ENCODE results near the gene ATP5F1E.
A peak's percentile ranks its signal among the peaks of the same experiment; 100 is the strongest.

ATP5F1E gene

GRCh38 chr20:59007665-59008511 is 24.2 kb downstream of the ATP5F1E start:
- no peak overlapping the region for H3K4me3 ChIP-seq (ENCODE audit: low read depth, low read length)
- peaks cover 0 to 8% of the 10 kb centered on the region in 2 experiments; a peak in 1 of 3 replicates for H3K36me3 ChIP-seq (ENCODE audit: control insufficient read depth in 2 of 2, insufficient read depth in 1 of 2, low read length in 2 of 2)
- no peak overlapping the region for H3K27ac ChIP-seq (ENCODE audit: extremely low read depth, low read depth, low read length)
- H3K9me3 ChIP-seq (ENCODE audit: control insufficient read depth, insufficient read depth, low read depth, low read length) = no peaks in the 10 kb centered on the region
- H3K4me1 ChIP-seq (ENCODE audit: control insufficient read depth, insufficient read depth, low read length) = peaks cover 5% of the 10 kb centered on the region; the same call in 1 of the 2 replicates
- ChIA-PET CTCF (no interaction called here), POLR2A (interaction anchor here (1.2 kb wide), 1 partner anchor 25 kb away, joined by 6 read pairs; the partner anchor contains the start of gene ATP5F1E)
- TF ChIP-seq ZNF335 (tag by site-specific recombination; conservative IDR thresholded peaks at IDR 0.05) (0 out of 2 replicates have a peak, but pooled peaks have one; percentile 18), ZNF280C (tag by site-specific recombination; IDR thresholded peaks at IDR 0.05) (no peak)

- Histone ChIP-seq H3K4me1 (ENCODE audit: control insufficient read depth, insufficient read depth, low read length) (peaks cover 5% of the 10 kb centered on the region; the same call in 1 of the 2 replicates), H3K4me3 (ENCODE audit: low read depth, low read length) (peak within 1 kb of the TSS; percentile 59), H3K36me3 (ENCODE audit: control insufficient read depth in 2 of 2, insufficient read depth in 1 of 2, low read length in 2 of 2) (peaks cover 0 to 8% of the 10 kb centered on the region in 2 experiments; a peak in 1 of 3 replicates), H3K9me3 (ENCODE audit: control insufficient read depth, insufficient read depth, low read depth, low read length) (no peaks in the 10 kb centered on the region), H3K27ac (ENCODE audit: extremely low read depth, low read depth, low read length) (peak within 1 kb of the TSS; percentile 86)
- ChIA-PET CTCF (no interaction called here), POLR2A (no interaction called here)
- TF ChIP-seq ZNF626 (tag by site-specific recombination; IDR thresholded peaks at IDR 0.05) (no peak), ZNF645 (tag by site-specific recombination; IDR thresholded peaks at IDR 0.05) (no peak), GLIS1 (tag by site-specific recombination; IDR thresholded peaks at IDR 0.05) (peak; percentile 67), ZNF169 (tag by site-specific recombination; IDR thresholded peaks at IDR 0.05) (no peak), GLI2 (tag by site-specific recombination; IDR thresholded peaks at IDR 0.05; ENCODE audit: borderline replicate concordance, low read depth) (no peak), ZBTB1 (tag by site-specific recombination; IDR thresholded peaks at IDR 0.05) (no peak), ZFP3 (tag by site-specific recombination; IDR thresholded peaks at IDR 0.05; ENCODE audit: low read depth) (no peak), ZNF398 (tag by site-specific recombination; IDR thresholded peaks at IDR 0.05) (peak; percentile 58; the same call in 1 of the 2 replicates), ZNF266 (tag by site-specific recombination; IDR thresholded peaks at IDR 0.05; ENCODE audit: low read depth) (no peak)
These were observed 25.1 kb downstream of the ATP5F1E start, which contains the start of gene CTSZ for GRCh38 chr20:59006864-59007664. Gene CTSZ (minus strand): TSS chr20:59007254. CDS start chr20:59007128, 126 bp downstream.

Data from HEK293 (cell line).